ENCODE results near the gene THEMIS. TPM values are rescaled to one million over a fixed set of nuclear protein-coding genes. Genes with fewer than 3 reads are reported as not detected.

Gene THEMIS
- total RNA-seq, 1 donor from 2014 or later, result 3.1 TPM

DNA sequence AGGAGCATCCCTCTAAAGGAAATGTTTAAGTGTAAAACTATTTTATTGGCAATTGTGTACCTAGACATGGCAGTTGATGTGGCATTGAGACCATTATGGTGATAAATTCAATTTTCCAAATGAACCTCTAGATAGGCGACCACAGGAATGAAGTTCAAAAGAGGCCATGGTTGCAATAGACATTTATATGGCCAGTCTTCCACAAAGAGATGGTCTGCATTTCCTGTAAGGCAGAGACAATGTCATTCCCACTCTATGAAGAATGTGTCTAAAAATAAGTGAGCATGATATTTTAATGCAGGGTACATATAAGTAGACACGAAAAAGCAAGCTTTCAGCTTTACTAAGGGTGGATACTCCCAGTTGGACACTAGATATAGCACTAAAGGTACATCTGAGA lies 40.9 kb downstream of the THEMIS start:
- DNase-seq (ENCODE audit: low spot score), result no peak

DNA sequence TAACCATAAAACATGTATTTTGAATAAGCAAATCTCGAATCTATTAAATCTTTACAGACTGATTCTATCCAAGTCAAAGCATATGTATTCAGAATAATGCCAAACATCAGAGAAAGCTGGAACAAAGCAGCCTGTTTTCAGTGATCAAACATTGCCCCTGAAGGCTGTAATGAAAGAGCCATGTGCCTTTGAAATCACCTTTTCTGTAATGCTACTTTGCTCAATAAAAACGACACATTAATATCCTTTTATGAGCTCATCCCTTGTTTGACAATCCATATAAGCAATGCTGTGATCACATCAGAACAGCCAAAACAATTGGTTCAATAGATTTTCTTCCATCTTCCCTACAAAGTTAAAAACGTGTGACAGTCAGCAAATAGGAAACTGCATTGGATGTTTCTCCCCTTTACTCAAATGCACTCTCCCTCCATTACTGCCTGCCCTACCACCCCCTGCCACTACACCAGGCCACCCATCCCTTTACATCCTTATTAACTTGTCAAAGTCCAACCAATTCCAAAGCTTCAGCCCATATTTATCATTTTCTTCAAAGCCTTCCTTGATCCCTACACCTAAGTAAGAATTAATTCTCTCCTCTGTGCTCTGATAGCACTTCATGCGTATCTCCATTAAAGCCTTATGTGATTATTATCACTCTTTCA lies 42.0 kb downstream of the THEMIS start:
- DNase-seq (ENCODE audit: low spot score), result no peak

DNA sequence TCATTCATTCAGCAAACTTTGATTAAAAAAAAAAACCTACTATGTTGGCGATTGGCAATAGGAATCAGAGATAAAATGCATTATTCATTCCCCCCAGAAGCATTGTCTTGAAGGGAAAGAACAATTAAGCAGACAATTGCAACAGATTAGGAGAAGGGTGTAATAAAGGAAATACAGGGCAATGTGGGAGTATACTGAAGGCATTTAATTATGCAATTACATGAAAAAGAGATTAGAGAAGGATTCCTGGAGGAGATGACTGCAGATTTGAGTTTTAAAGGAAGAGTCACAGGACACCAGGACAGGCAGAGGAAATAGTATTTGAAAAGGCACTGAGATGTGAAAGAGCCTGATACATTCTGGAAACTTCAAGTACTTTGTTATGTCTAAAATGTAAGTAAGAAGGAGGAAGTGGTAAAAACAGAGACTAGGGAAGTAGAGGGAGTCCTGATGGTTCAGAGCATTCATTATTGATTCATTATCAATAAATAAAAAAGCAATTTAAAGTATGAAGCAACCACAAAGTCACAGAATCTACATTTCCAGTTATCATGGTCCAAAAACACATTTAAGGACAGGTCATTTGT lies 43.7 kb downstream of the THEMIS start:
- DNase-seq (ENCODE audit: low spot score), result no peak

DNA sequence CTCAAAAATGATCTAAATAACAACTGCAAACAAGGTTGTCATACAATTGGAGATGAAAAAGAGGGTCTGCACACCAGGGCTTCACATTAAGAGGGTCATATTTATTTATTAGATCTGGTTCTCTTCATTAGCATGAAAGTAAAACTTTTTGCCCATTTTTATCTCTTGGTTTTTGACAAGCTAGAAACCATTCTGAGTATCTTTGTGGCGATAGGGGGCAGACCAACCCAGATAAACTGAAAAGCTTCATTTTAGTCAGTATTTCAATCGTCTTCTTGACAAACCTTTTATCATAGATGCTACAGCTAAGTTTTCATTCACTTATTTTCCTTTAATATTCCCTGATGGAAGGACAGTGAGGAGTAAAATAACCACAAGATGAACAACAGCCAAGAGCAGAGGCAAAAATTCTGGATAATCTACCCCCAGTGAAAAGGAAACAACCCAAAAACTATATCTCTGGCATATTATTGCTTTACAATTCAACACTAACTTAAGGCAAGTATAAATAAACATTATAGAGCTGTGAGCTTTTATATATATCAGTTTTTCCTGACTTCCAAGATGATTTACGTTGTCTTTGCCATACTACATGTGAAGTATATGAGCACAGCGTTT lies 45.2 kb downstream of the THEMIS start:
- DNase-seq (ENCODE audit: low spot score), result peak; percentile 62

DNA sequence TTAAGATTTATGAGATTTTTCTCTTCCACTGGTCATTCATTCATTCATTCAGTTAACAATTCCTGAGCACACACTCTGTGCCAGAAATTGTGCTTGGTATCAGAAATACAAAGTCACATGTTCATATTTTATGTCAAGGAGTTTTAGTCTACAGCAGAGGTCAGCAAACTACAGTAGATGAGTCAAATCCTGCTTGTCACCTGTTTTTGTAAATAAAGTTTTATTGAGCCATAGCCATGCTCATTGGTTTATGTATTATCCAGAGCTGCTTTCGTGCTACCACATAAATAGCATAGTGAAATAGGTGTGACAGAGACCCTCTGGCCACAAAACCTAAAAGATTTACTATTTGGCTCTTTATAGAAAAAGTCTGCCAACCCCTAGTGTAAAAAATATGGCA lies 46.8 kb downstream of the THEMIS start:
- DNase-seq (ENCODE audit: low spot score), result no peak

DNA sequence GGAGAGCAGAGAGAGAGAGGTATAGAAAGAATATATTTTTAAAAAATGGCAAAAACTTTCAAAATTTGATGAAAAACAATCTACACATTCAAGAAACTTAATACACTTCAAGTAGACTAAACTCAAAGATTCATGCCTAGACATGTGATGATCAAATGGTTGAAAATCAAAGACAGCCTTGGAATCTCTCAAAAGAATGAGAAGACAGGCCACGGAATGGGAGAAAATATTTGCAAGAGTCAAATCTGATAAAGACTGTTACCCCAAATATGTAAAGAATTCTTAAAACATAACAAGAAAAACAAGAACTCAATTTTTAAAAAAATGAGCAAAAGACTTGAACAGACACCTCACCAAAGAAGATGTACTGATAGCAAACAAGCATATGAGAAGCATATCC lies 49.7 kb downstream of the THEMIS start:
- DNase-seq (ENCODE audit: low spot score), result no peak

DNA sequence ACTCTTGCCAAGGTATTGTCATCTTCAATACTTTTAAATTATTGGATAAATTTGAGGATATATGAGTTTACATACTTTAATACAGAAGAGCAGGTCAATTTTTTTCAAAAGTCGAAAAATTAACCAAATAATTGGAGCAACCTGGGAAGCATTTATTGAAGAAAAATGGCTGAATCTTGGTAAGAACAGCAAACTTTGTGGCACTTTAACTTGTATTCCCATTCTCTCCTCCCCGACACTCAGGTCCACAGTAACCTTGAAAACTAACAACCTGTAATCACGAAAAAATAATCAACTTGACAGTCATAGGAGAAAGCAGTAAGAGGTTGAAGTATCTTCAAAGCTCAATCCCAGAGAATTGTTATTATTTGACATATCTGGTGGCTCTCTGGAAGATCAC lies 55.6 kb downstream of the THEMIS start:
- no peak for DNase-seq (ENCODE audit: low spot score)

DNA sequence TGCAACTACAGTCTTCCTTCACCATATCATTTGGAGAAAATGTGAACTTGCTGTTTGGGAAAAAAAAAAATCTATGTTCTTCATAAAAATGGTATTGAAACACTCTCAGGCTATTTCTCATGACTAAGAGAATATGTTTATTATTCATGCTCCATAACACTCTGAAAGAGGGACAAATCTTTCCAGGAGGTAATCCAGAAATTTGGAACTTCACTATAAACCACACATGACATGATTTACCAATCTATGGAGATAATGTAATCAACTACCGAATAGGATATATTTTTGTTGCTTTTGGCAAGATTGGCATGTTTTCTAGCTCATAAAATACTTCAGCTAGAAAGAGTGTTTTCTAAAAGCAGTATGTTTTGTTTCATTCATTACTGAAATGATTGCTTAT lies 56.3 kb downstream of the THEMIS start:
- DNase-seq (ENCODE audit: low spot score), result no peak

DNA sequence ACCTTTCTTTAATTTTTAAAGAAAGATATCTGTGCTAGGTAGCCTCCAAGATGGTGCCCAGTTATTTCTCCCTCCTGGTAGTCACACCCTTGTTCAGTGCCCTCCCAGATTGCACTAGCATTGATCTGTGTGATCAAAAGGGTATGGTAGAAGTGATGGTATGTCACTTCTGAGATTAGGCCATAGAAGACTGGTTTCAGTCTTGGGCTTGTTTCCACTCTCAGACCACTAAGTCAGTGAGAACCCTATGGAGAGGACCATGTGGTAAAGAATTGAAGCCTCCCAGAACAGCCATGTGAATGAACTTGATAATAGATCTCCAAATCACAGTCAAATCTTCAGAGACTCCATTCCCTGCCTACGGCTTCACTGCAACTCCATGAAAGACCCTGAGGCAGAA lies 57.3 kb downstream of the THEMIS start:
- DNase-seq (ENCODE audit: low spot score), result no peak

DNA sequence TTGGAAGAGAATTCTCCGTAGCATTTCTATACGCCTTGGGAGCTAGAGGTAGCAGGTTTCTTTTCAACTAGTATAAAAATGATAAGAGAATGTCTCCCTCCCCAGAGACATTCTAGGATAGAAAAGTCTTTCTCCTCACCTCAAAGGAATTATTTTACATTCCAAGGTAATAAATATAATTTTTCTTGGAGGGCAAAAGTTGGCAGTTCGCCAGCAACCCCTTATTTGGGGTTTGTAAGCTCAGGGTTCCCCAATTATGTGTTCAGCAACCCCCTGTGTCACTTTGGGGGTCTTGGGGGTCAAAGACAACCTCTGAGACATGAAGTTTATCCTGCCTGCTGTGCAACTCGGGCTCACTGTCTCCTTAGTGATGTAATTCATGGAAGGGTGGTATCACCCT lies 58.3 kb downstream of the THEMIS start:
- DNase-seq (ENCODE audit: low spot score), result no peak

DNA sequence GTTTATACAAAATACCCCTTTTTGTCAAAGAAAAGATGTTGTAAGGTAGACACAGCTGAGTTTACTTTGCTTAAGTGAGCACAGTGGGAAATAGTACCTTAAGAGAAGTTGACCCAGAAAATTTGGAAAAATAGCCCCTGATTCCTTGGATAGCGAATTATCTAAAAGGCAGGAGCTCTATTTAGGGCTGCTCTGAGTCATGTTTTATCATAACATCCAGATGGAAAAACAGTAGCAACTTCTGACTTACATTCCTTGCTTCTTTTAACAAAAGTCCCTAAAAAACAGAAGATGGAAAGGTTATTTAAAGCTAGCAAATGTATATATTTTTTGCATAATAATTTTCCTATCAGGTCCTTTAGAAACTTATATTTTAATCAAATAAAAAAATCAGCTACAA lies 59.0 kb downstream of the THEMIS start:
- no peak for DNase-seq (ENCODE audit: low spot score)

DNA sequence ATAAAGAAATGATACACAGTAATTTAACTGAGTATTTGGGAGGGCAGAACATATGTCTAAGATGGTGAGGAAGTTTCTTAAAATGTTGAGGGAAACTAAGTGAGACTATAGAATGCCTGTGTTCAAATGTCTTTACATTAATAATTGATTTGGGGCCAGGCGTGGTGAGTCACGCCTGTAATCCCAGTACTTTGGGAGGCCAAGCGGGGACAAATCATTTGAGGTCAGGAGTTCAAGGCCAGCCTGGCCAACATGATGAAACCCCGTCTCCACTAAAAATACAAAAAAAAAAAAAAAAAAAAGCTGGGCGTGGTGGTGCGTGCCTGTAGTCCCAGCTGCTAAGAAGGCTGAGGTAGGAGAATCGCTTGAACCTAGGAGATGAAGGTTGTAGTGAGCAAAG lies 66.7 kb downstream of the THEMIS start:
- no peak for DNase-seq (ENCODE audit: low spot score)

DNA sequence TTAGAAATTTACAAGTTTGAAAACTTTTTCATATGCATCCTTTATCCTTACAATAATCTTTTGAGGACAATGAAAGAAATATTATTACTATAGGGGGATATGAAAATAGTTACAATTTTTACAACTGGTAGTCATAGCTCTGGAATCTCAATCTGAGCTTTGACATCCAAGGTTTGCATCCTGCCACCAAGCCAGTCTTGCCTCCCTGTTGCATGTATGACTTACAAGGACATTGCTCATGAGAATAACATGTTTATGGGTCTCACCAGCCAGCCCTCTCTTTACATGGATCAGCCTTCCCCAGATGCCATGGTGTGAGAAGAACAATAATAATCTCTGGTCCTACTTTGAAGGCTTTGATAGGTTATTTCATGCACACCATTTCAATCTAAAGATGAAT lies 67.5 kb downstream of the THEMIS start:
- no peak for DNase-seq (ENCODE audit: low spot score)

DNA sequence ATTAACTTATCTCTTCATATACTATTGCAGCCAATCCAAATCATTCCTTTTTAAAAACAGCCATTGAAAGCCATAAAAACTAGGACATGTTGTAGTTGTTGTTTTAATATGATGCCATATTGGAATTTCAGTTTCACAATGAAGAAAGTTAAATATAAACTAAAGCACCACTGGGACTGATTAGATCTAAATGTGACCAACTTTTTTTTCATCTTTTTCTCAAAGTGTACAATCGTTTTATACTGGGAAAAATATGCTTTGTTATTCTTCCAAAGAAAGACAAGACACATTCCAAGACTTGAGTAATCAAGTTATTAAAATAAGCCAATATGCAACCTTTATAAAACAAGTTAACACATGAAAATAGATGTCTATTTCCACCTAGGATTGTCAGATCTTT lies 68.5 kb downstream of the THEMIS start:
- no peak for DNase-seq (ENCODE audit: low spot score)

DNA sequence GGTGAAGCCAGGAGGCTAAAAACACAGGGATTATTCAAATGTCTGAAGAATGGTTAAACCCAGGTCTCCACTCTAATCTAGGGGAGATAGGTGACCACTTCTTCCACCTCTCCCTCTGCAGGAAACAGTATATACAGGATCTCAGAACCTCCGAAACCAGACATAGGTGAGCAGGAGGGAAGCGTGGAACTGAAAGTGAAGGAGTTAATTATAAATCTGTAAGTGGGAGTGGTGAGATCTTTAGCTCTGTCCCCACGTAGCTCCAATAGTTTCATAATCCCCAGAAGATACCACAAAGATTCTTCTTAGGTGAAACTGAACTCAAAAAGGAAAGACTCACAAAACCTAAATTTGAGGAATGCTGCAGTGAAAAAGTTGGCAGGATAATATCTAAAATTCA lies 76.8 kb downstream of the THEMIS start:
- DNase-seq (ENCODE audit: low spot score), result no peak

DNA sequence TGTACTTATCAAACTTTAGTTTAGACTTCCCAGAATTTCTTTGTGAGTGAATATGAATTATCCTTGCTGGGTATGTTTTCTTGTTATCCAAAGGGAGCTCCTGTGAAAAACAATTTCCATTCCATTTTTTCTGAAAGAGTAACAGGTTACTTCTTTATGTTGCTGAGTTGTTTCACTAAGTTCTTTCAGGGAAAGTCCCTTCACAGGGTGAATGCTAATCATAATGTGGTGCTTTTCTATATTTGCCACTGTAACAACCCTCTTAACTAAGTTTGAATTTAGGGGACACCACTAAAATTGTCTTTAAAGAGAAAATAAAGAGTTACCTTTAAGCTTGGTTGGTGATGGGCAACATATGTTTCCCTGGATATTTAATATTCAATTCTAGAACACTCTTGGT lies 79.4 kb downstream of the THEMIS start:
- DNase-seq (ENCODE audit: low spot score), result no peak

DNA sequence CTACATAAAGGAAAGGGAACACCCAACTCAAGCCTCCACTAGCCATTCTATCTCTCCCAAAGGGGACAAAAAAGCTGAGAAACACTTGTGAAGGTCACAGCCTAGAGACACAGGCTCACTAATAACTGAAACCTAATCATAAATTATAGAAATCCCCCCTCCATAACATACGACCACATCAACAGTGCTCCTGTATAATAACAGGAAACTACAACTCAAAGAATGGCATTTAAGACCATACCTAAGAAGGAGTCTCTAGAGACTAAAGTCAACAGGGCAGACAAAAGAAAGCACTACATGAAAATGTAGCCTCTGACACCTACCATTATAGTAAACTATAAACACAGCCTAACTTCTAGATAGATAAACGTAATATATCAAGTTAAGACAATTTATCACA lies 82.7 kb downstream of the THEMIS start:
- DNase-seq (ENCODE audit: low spot score), result no peak

DNA sequence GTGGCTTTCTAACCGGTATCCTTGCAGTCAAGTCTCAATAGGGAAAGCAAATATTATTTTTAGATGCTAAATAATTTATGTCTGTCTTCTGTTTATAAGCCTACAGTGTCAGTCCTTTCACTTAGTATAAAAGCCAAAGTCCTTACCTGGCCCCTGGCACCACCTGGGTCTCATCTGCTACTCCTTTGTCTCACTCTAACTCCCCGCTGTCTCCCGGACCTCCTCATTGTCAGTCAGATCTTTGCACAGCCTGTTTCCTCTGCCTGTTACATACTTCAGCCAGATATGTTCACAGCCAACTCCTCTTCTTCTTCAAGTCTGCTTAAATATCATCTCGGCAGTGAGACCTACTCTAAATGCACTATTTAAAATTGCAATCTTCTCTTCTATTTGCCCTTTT lies 84.2 kb downstream of the THEMIS start:
- DNase-seq (ENCODE audit: low spot score), result no peak

DNA sequence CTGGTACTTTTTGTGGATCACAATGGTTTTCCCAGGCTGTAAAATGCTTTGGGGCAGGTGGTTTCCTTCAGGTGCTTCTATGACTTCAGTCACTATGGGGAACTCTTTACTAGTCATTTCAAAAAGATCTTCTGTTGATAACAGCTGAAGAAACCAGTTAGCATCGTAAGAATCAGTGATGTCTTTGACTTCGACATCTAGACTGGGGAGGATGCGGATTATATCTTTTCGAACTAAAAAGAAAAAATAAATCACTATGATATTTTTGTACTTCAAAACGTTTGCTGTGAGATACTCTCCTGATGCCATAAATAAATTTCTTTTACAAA lies 87.2 kb downstream of the THEMIS start:
- DNase-seq (ENCODE audit: low spot score), result no peak

DNA sequence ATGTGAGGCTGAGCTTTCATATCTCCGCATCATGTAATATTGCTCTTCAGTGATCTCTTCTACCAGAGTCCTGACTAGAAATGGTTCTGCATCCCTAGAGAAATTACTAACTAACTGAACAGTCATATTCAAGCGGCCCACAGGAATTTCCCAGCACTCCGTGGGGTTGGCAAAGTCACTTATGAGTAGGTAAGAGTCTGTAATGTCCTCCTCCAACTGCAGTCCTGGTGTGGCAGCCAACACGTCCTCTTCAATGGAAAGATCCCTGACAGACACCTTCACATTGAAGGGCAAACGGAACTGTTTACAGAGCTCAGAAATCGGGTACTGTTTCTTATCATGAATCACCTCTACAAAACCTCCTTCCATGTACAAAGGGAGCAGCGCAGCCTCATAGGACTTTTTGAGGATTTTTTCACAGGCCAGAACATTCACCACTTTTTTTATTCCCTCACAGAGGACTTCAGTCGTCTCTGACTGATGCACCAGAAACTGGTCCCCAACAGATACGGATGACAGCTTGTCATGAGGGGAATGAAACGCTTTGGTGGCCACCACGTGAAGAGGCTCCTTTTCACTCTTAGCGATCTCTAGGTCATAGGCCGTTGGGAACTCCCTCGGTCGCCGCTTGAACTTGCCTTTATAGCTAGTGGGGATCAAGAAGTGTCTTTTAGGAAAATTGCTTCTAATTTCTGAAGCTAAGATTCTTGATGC lies 87.7 kb downstream of the THEMIS start:
- DNase-seq (ENCODE audit: low spot score), result no peak

DNA sequence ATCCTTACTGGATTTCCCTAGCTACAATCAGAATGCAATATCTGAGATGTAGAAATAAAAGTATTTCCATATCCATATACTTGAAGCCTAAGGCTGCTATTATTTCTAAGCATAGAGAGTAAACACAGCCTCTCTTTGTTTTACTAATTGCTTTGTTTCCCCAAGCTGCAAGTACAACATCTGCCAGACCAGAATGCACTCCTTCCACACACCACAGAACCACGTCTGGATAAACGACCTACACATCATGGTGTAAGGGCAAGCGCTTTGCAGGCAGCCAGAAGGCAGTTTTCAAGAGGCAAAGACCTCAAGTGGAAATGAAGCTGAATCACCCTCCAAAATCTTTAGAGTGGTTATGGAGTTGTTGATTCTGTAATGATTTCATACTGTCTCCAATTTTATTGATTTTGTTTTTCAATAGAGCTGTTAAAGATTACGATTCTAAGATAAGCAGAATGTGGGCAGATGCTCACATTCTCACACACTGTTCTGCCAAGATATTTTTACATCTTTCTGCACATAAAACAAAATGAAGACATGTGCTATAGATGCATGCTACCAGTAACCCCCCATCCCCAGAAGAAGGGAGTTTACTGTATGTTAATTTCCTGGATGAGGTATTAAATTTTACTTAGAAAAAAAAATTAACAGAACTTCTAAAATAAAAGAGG lies 88.8 kb downstream of the THEMIS start:
- no peak for DNase-seq (ENCODE audit: low spot score)

DNA sequence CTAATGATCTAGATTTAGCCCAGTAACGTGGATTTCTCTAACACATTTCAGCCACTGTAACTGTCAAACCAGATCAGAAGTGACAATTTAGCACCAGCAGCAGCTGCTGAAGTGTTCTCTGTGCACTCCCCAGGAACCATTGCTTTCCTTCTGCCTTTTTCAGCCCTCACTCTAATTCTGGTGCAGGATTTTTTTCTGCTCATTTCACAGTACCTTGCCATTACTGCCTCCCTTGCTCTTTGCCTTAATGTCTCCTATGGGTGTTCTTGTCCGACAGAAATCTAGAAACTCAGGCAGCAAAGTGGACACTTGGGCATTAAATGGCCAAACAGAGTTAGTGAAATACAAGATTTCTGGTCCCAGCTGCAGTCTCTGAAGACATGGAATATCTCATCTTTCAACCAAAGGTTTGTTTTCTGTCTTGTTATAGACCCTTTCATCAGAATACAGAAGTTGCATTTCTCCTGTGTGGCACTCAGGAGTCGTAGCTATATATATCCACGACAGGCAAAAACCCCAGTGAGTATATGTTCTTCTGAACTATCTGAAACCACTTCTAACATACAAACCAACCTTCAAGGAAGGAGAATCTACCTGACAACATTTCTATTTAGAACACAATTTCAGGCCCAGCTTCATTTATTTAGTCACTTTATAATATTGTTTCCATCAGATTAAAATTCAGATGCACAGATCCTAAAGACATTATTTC lies 92.9 kb downstream of the THEMIS start:
- DNase-seq (ENCODE audit: low spot score), result no peak
